ENCODE results near the gene GOLGA6L25. TPM values are rescaled to one million over a fixed set of nuclear protein-coding genes. Genes with fewer than 3 reads are reported as not detected.

GOLGA6L25 gene
- total RNA-seq: not detected

DNA sequence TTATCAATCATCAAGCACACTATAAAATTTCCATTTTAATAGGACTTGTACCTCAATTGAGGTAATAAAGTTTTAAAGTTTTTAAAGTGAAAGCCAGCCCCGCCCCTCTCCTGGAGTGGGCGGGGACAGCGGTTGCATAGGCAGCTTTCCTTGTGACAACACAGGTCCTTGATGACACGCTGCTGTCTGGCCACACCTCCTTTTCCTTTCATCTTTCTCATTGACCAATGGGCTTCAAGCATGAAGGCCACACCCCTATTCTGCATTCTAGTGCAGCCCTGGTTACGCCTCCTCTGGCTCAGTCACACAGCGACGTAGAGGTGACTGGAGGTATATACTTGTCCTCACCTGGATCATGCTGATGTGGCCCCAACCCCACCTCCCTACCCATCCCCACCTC is at the start of gene GOLGA6L25:
GOLGA6L25 (plus strand) TSS at position 301 of the 400 bp plus-strand sequence; CDS start at position 362, 61 bp downstream.

GRCh38 chr15:28532954-28533353 is 20.4 kb upstream of the GOLGA6L25 start, which contains the start of gene GOLGA8G:
TSS of gene GOLGA8G (minus strand) at chr15:28532971. CDS start at chr15:28532909, 62 bp downstream.

Small RNAs within 50 kb of the gene (small RNA-seq; reads per million reads assigned to genes)
- not detected for gene AC138749.2 (ENCODE audit: low replicate concordance)
- not detected for gene RF00017 (ENCODE audit: low replicate concordance)

Other genes with a start within 250 kb of the GOLGA6L25 start
- 128 TPM for gene HERC2, start 231.4 kb upstream of the GOLGA6L25 start, total RNA-seq
- gene GOLGA6L24, start 195.5 kb upstream of the GOLGA6L25 start, total RNA-seq: not detected
- gene GOLGA8F, start 174.9 kb upstream of the GOLGA6L25 start, total RNA-seq: not detected
- gene GOLGA8G, start 20.6 kb upstream of the GOLGA6L25 start, total RNA-seq: not detected
- 1.3 TPM for gene GOLGA8M, start 158.9 kb downstream of the GOLGA6L25 start, total RNA-seq